Keratinocyte (primary cell): Measurements from ENCODE around the gene WDR35. TPM values are rescaled to one million over a fixed set of nuclear protein-coding genes. Genes with fewer than 3 reads are reported as not detected.

Experiments used
- DNase-seq: peaks from one replicate; pipeline ENCODE4 v3.0.0-alpha.2; 2011; ENCODE audit warnings: low read depth, missing footprints, low spot score
- FAIRE-seq: peaks from 2 replicates; lab custom pipeline; 2011; peaks lifted over from hg19 to GRCh38; lab: Jason Lieb, UNC
- H2AFZ ChIP-seq: 2 replicates; pipeline ENCODE4 v1.6.0; 2012; ENCODE audit warnings: low read length, control low read depth, inconsistent platforms; ENCODE audit not compliant: control insufficient read depth
- H3K27ac ChIP-seq: 2 replicates; pipeline ENCODE4 v1.5.1; 2011; ENCODE audit warnings: low read length; ENCODE audit not compliant: control insufficient read depth, insufficient read depth
- H3K27me3 ChIP-seq: 3 replicates; pipeline ENCODE4 v1.6.0; 2011; ENCODE audit warnings: low read length; ENCODE audit not compliant: control insufficient read depth, insufficient read depth; ENCODE audit errors: extremely low read depth
- H3K36me3 ChIP-seq, 2 experiments: 2 replicates in 1 of 2; 3 replicates in 1 of 2; pipeline ENCODE4 v1.5.1; 2011; ENCODE audit warnings: low read length in 2 of 2, mild to moderate bottlenecking in 1 of 2; ENCODE audit not compliant: control insufficient read depth in 2 of 2, insufficient read depth in 2 of 2; ENCODE audit errors: extremely low read depth in 1 of 2
- H3K4me1 ChIP-seq: 3 replicates; pipeline ENCODE4 v1.5.1; 2011; ENCODE audit warnings: low read length; ENCODE audit not compliant: control insufficient read depth, insufficient read depth; ENCODE audit errors: extremely low read depth
- H3K4me2 ChIP-seq: 3 replicates; pipeline ENCODE4 v1.6.0; 2011; ENCODE audit warnings: low read depth, low read length; ENCODE audit not compliant: control insufficient read depth, insufficient read depth; ENCODE audit errors: extremely low read depth
- H3K4me3 ChIP-seq, 3 experiments: fragments of 200-600 bp in 1 of 3; sonication (generic) in 1 of 3; 2 replicates in 2 of 3; 3 replicates in 1 of 3; pipeline ENCODE4 v1.5.1; 2011 to 2016; ENCODE audit warnings: low read length in 3 of 3, mild to moderate bottlenecking in 3 of 3, control low read depth in 2 of 3, inconsistent platforms in 1 of 3, low read depth in 1 of 3, mixed read lengths in 1 of 3, mixed run types in 1 of 3, moderate library complexity in 1 of 3; ENCODE audit not compliant: control insufficient read depth in 2 of 3, insufficient read depth in 2 of 3; ENCODE audit errors: extremely low read depth in 1 of 3
- H3K79me2 ChIP-seq: 2 replicates; pipeline ENCODE4 v1.6.0; 2012; ENCODE audit warnings: low read length; ENCODE audit not compliant: control insufficient read depth, insufficient read depth
- H3K9ac ChIP-seq: 3 replicates; pipeline ENCODE4 v1.6.0; 2011; ENCODE audit warnings: low read length; ENCODE audit not compliant: control insufficient read depth, insufficient read depth; ENCODE audit errors: extremely low read depth
- H3K9me1 ChIP-seq: 3 replicates; pipeline ENCODE4 v1.6.0; 2011; ENCODE audit warnings: low read length; ENCODE audit not compliant: control insufficient read depth, insufficient read depth; ENCODE audit errors: extremely low read depth
- H3K9me3 ChIP-seq: 2 replicates; pipeline ENCODE4 v1.5.1; 2012; ENCODE audit warnings: low read depth, low read length; ENCODE audit not compliant: control insufficient read depth
- H4K20me1 ChIP-seq: 3 replicates; pipeline ENCODE4 v1.6.0; 2011; ENCODE audit warnings: low read length; ENCODE audit not compliant: control insufficient read depth, insufficient read depth; ENCODE audit errors: extremely low read depth
- CTCF ChIP-seq, 3 experiments: IDR thresholded peaks in 1 of 3; conservative IDR thresholded peaks in 1 of 3; optimal IDR thresholded peaks in 1 of 3; 2 replicates in 2 of 3; 3 replicates in 1 of 3; pipeline versions ENCODE3 to v1.5.1; 2011; ENCODE audit warnings: low read length in 3 of 3, mild to moderate bottlenecking in 3 of 3, moderate library complexity in 2 of 3, control low read depth in 1 of 3, inconsistent platforms in 1 of 3; ENCODE audit not compliant: insufficient read depth in 2 of 3; ENCODE audit errors: extremely low read depth in 1 of 3
- EZH2 ChIP-seq: IDR thresholded peaks from one replicate; pipeline ENCODE4 v1.6.1; 2012; ENCODE audit warnings: inconsistent platforms, mild to moderate bottlenecking, low read length, moderate library complexity
- dilution Hi-C: fragments of 300-500 bp; cut with MboI; formaldehyde crosslinking; loops from one replicate; pipeline ENCODE4 v1.7.0; 2020; ENCODE audit warnings: low sequenced_read_pairs; ENCODE audit not compliant: extremely low pct_ligation_motif_present
- polyA plus RNA-seq, 5 experiments: library from polyadenylated mRNA; depleted of rRNA in 3 of 5; stranded (reverse) in 3 of 5; stranded (forward) in 1 of 5; unstranded in 1 of 5; fragments of >200 nt; gene quantifications; 1 replicate in 1 of 5; 2 replicates in 3 of 5; 3 replicates in 1 of 5; pipeline versions ENCODE4 v1.2.1 to v1.2.3, GENCODE V29; 2011 to 2012; ENCODE audit warnings: missing spikeins in 2 of 5, low read depth in 1 of 5, low replicate concordance in 1 of 5

The WDR35 gene
- polyA plus RNA-seq, 1 donor (not counting 4 experiments of a cell fraction or from before 2014, with no cell fraction given) = 8.8 TPM

GRCh38 chr2:19937004-19937403 is 52.9 kb downstream of the WDR35 start:
- H4K20me1 ChIP-seq = no peaks in the 10 kb centered on the region
- H3K36me3 ChIP-seq = peaks cover 2 to 3% of the 10 kb centered on the region in 2 experiments
- no peak overlapping the region for H3K9ac ChIP-seq
- H3K79me2 ChIP-seq = no peaks in the 10 kb centered on the region
- DNase-seq = no peak
- H3K27ac ChIP-seq = no peak overlapping the region
- dilution Hi-C loops = no loop called here
- no peak for TF ChIP-seq EZH2
- no peak for TF ChIP-seq CTCF (optimal IDR thresholded peaks at IDR 0.05 in 1 of 3, IDR thresholded peaks at IDR 0.05 in 1 of 3, conservative IDR thresholded peaks at IDR 0.05 in 1 of 3; ENCODE audit: extremely low read depth in 1 of 3, insufficient read depth in 2 of 3, low read length in 3 of 3)
- no peaks in the 10 kb centered on the region for H3K27me3 ChIP-seq
- no peak overlapping the region for H3K4me2 ChIP-seq
- H3K9me1 ChIP-seq = no peaks in the 10 kb centered on the region
- H3K4me1 ChIP-seq = peaks cover 13% of the 10 kb centered on the region
- H3K9me3 ChIP-seq = no peaks in the 10 kb centered on the region
- H2AFZ ChIP-seq = no peak overlapping the region
- no peak for FAIRE-seq
- no peak overlapping the region for H3K4me3 ChIP-seq

- Histone ChIP-seq H3K36me3 (peaks cover 2 to 3% of the 10 kb centered on the region in 2 experiments), H3K9me3 (no peaks in the 10 kb centered on the region), H3K27ac (no peak overlapping the region), H3K9ac (no peak overlapping the region), H3K79me2 (no peaks in the 10 kb centered on the region), H3K4me2 (no peak overlapping the region), H4K20me1 (no peaks in the 10 kb centered on the region), H3K4me3 (no peak overlapping the region), H2AFZ (no peak overlapping the region), H3K4me1 (peaks cover 13% of the 10 kb centered on the region), H3K9me1 (no peaks in the 10 kb centered on the region), H3K27me3 (no peaks in the 10 kb centered on the region)
- no peak for DNase-seq
- TF ChIP-seq EZH2 = no peak
- no peak for FAIRE-seq
- dilution Hi-C loops = no loop called here
These were observed 53.7 kb downstream of the WDR35 start for GRCh38 chr2:19936203-19936602.
